CD14-positive monocyte (primary cell): ENCODE measurements around the gene HHIPL2. TPM values are rescaled to one million over a fixed set of nuclear protein-coding genes. Genes with fewer than 3 reads are reported as not detected.
A peak's percentile ranks its signal among the peaks of the same experiment; 100 is the strongest.

Source experiments
- DNase-seq, 3 donors: peaks; one replicate each; pipeline ENCODE4 v3.0.0-alpha.2; 2011 to 2022
- H2AFZ ChIP-seq: 2 replicates; pipeline ENCODE4 v1.6.0; 2012; ENCODE audit warnings: mild to moderate bottlenecking, low read depth, low read length, inconsistent platforms; ENCODE audit not compliant: insufficient read depth, poor library complexity, severe bottlenecking
- H3K27ac ChIP-seq, 2 donors: 1 replicate in 1 of 2; 2 replicates in 1 of 2; pipeline ENCODE4 v1.5.1; 2012 to 2013; ENCODE audit warnings: low read length in 2 of 2, control low read depth in 1 of 2, inconsistent platforms in 1 of 2, low read depth in 1 of 2, mild to moderate bottlenecking in 1 of 2
- H3K27me3 ChIP-seq, 2 donors: one replicate each; pipeline versions ENCODE4 v1.6.0 to v1.6.1; 2011 to 2013; ENCODE audit warnings: low read length in 2 of 2; ENCODE audit not compliant: control insufficient read depth in 2 of 2, insufficient read depth in 2 of 2
- H3K36me3 ChIP-seq, 2 donors: replicated peaks in 1 of 2; 1 replicate in 1 of 2; 2 replicates in 1 of 2; pipeline versions ENCODE4 v1.5.1 to v1.6.1; 2012 to 2013; ENCODE audit warnings: low read length in 2 of 2, control low read depth in 1 of 2, inconsistent platforms in 1 of 2, mild to moderate bottlenecking in 1 of 2; ENCODE audit not compliant: insufficient read depth in 2 of 2, control insufficient read depth in 1 of 2
- H3K4me1 ChIP-seq, 2 donors: 1 replicate in 1 of 2; 2 replicates in 1 of 2; pipeline versions ENCODE4 v1.5.1 to v1.6.1; 2012 to 2013; ENCODE audit warnings: low read length in 2 of 2, control low read depth in 1 of 2, inconsistent platforms in 1 of 2, mild to moderate bottlenecking in 1 of 2, moderate library complexity in 1 of 2; ENCODE audit not compliant: insufficient read depth in 2 of 2, control insufficient read depth in 1 of 2
- H3K4me2 ChIP-seq: replicated peaks from 2 replicates; pipeline ENCODE3; 2012; ENCODE audit warnings: low read length, moderate library complexity, mild to moderate bottlenecking; ENCODE audit not compliant: poor library complexity, severe bottlenecking; ENCODE audit errors: extremely low read depth
- H3K4me3 ChIP-seq, 3 experiments: fragments of 200-600 bp in 1 of 3; sonication (generic) in 1 of 3; replicated peaks in 1 of 3; 1 replicate in 2 of 3; 2 replicates in 1 of 3; pipeline ENCODE4 v1.5.1; 2011 to 2013; ENCODE audit warnings: low read length in 3 of 3, mild to moderate bottlenecking in 3 of 3, control low read depth in 2 of 3, low read depth in 2 of 3, inconsistent platforms in 1 of 3, moderate library complexity in 1 of 3
- H3K79me2 ChIP-seq: 2 replicates; pipeline ENCODE4 v1.6.0; 2012; ENCODE audit warnings: mild to moderate bottlenecking, control low read depth, inconsistent platforms, low read length, moderate library complexity; ENCODE audit not compliant: insufficient read depth
- H3K9ac ChIP-seq: 2 replicates; pipeline ENCODE4 v1.6.0; 2017; ENCODE audit warnings: low read length, mild to moderate bottlenecking; ENCODE audit not compliant: insufficient read depth, poor library complexity, severe bottlenecking
- H3K9me3 ChIP-seq, 2 donors: replicated peaks in 1 of 2; 1 replicate in 1 of 2; 2 replicates in 1 of 2; pipeline versions ENCODE4 v1.5.1 to v1.6.1; 2012 to 2013; ENCODE audit warnings: low read length in 2 of 2, control low read depth in 1 of 2; ENCODE audit not compliant: control insufficient read depth in 1 of 2, insufficient read depth in 1 of 2
- H4K20me1 ChIP-seq: 2 replicates; pipeline ENCODE4 v1.6.0; 2012; ENCODE audit warnings: mild to moderate bottlenecking, low read length, control low read depth, moderate library complexity; ENCODE audit not compliant: insufficient read depth
- H3K27ac Mint-ChIP-seq, 7 donors: one replicate each; pipeline ENCODE4 v1.8.0; 2020; ENCODE audit warnings: mild to moderate bottlenecking in 7 of 7, mixed read lengths in 7 of 7, moderate library complexity in 6 of 7, inconsistent platforms in 2 of 7
- H3K27me3 Mint-ChIP-seq, 3 donors: one replicate each; pipeline ENCODE4 v1.8.0; 2021 to 2022; ENCODE audit warnings: low read depth in 3 of 3, mild to moderate bottlenecking in 3 of 3, mixed read lengths in 3 of 3, moderate library complexity in 3 of 3, inconsistent platforms in 1 of 3
- H3K36me3 Mint-ChIP-seq, 2 donors: one replicate each; pipeline ENCODE4 v1.8.0; 2020; ENCODE audit warnings: mixed read lengths in 2 of 2, inconsistent platforms in 1 of 2, mild to moderate bottlenecking in 1 of 2
- H3K4me1 Mint-ChIP-seq: one replicate; pipeline ENCODE4 v1.8.0; 2020; ENCODE audit warnings: mild to moderate bottlenecking, mixed read lengths
- H3K4me3 Mint-ChIP-seq, 2 donors: one replicate each; pipeline ENCODE4 v1.8.0; 2020; ENCODE audit warnings: mild to moderate bottlenecking in 2 of 2, mixed read lengths in 2 of 2, moderate library complexity in 1 of 2
- H3K9me3 Mint-ChIP-seq, 7 donors: one replicate each; pipeline ENCODE4 v1.8.0; 2020 to 2022; ENCODE audit warnings: mixed read lengths in 7 of 7, mild to moderate bottlenecking in 6 of 7, moderate library complexity in 6 of 7, inconsistent platforms in 2 of 7
- WGBS: methylation state at CpG from one replicate; pipeline ENCODE4 v1.1.5; 2013; ENCODE audit warnings: missing lambda C conversion rate; ENCODE audit not compliant: insufficient coverage; 5-methylcytosine and 5-hydroxymethylcytosine counted together
- intact Hi-C, 2 donors: fragments of 100-400 bp; cut with micrococcal nuclease; formaldehyde crosslinking; loops; one replicate each; pipeline versions ENCODE4 v1.15.0 to v1.15.1; 2023
- polyA plus RNA-seq, 3 donors: library from polyadenylated mRNA; depleted of rRNA in 1 of 3; unstranded in 2 of 3; stranded (reverse) in 1 of 3; fragments of 300-500 nt in 2 of 3; fragments of >200 nt in 1 of 3; fragmentation: Illumina TruSeq in 2 of 3; gene quantifications; 1 replicate in 2 of 3; 2 replicates in 1 of 3; pipeline ENCODE4 v1.2.3, GENCODE V29; 2012 to 2021
- TF ChIP-seq, protein P1 (sequence below): fragments of 200-600 bp; IDR thresholded peaks from one replicate; pipeline ENCODE4 v1.8.0; 2022; ENCODE audit warnings: antibody characterized with exemption, mild to moderate bottlenecking

HHIPL2 gene
- polyA plus RNA-seq, 3 donors: 0.08 TPM; not detected in 2

DNA sequence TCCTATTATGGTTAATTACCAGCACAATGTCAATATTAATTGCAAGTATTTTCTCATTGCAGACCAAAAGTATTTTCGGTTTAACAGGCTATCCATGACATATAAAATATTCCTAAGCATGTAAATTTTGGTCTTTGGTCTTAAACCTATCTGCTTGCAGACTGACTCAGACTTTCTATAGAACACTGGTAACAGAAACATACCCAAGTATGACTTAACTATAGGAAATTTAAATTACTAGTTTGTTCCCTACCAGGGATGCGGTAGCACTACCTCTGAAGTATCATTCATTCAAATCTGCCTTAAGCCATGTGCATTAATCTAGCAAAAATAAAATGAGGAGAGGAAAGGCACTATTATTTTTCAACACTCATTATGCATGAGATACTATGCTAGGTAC is 38.9 kb upstream of the HHIPL2 start:
- peaks cover 0 to 1% (median 1%) of the 10 kb centered on the region in 3 donors for H3K27me3 Mint-ChIP-seq
- H3K27ac Mint-ChIP-seq: no peak overlapping the region
- H3K4me3 Mint-ChIP-seq: no peak overlapping the region
- DNase-seq: no peak
- Histone ChIP-seq H3K79me2 (peaks cover 37% of the 10 kb centered on the region), H3K4me2 (no peak overlapping the region), H3K27me3 (no peaks in the 10 kb centered on the region), H3K27ac (no peak overlapping the region), H3K9ac (no peak overlapping the region), H3K4me3 (no peak overlapping the region), H2AFZ (no peak overlapping the region), H3K36me3 (peaks cover 7 to 16% of the 10 kb centered on the region in 2 donors), H3K9me3 (no peaks in the 10 kb centered on the region), H4K20me1 (no peaks in the 10 kb centered on the region), H3K4me1 (peaks cover 29 to 34% of the 10 kb centered on the region in 2 donors)
- peaks cover 20 to 22% of the 10 kb centered on the region in 2 donors for H3K36me3 Mint-ChIP-seq
- TF ChIP-seq, protein P1, sequence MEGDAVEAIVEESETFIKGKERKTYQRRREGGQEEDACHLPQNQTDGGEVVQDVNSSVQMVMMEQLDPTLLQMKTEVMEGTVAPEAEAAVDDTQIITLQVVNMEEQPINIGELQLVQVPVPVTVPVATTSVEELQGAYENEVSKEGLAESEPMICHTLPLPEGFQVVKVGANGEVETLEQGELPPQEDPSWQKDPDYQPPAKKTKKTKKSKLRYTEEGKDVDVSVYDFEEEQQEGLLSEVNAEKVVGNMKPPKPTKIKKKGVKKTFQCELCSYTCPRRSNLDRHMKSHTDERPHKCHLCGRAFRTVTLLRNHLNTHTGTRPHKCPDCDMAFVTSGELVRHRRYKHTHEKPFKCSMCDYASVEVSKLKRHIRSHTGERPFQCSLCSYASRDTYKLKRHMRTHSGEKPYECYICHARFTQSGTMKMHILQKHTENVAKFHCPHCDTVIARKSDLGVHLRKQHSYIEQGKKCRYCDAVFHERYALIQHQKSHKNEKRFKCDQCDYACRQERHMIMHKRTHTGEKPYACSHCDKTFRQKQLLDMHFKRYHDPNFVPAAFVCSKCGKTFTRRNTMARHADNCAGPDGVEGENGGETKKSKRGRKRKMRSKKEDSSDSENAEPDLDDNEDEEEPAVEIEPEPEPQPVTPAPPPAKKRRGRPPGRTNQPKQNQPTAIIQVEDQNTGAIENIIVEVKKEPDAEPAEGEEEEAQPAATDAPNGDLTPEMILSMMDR: no peak
- no peaks in the 10 kb centered on the region for H3K9me3 Mint-ChIP-seq
- peaks cover 43% of the 10 kb centered on the region for H3K4me1 Mint-ChIP-seq
- no CpG with 5 or more reads among the region's 2 CpGs for WGBS
- intact Hi-C loops: loop anchor here in 1 of 2 donors (5.0 kb wide), 1 partner anchor 35 kb away; no protein-coding TSS in a partner anchor

DNA sequence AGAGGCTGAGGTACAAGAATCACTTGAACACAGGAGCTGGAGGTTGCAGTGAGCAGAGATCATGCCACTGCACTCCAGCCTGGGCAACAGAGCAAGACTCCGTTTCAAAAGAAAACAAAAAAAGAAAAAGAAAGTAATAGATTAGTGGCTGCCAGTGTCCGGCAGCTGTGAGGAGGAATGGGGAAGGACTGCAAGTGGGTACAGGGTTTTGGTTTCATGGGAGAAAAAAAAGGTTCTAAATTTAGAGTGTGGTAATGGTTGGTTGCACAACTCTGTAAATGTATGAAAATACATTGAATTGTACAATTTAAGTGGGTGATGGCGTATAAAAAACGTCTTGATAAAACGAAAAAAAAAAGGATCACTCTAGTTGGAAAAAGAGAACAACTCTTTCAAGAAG is 35.2 kb upstream of the HHIPL2 start:
- Mint-ChIP-seq H3K4me3 (peak overlapping the region; percentile 81 to 95), H3K9me3 (no peaks in the 10 kb centered on the region), H3K36me3 (peaks cover 29 to 38% of the 10 kb centered on the region in 2 donors), H3K27me3 (no peaks in the 10 kb centered on the region), H3K4me1 (peaks cover 27% of the 10 kb centered on the region), H3K27ac (peak overlapping the region; percentile 86 to 95 (median 91))
- H3K79me2 ChIP-seq: peaks cover 36% of the 10 kb centered on the region
- DNase-seq: peak; percentile 40 to 52 (median 51)
- peak overlapping the region; percentile 51 for H3K9ac ChIP-seq
- 4% methylated on average over 5 of the region's 5 CpGs for WGBS
- no peaks in the 10 kb centered on the region for H3K27me3 ChIP-seq
- H3K4me1 ChIP-seq: peaks cover 17 to 20% of the 10 kb centered on the region in 2 donors
- H3K27ac ChIP-seq: peak overlapping the region; percentile 77 to 83
- peaks cover 9 to 34% of the 10 kb centered on the region in 2 donors for H3K36me3 ChIP-seq
- H4K20me1 ChIP-seq: no peaks in the 10 kb centered on the region
- peak overlapping the region; percentile 42 to 76 (median 72) for H3K4me3 ChIP-seq
- peak overlapping the region; percentile 73 for H3K4me2 ChIP-seq
- intact Hi-C loops: no loop called here
- H3K9me3 ChIP-seq: no peaks in the 10 kb centered on the region
- TF ChIP-seq, protein P1: no peak
- peak overlapping the region; percentile 73 for H2AFZ ChIP-seq
